Stimulated activated CD4-positive, alpha-beta T cell treated with anti-CD3 and anti-CD28 coated beads, Interleukin-1b, Interleukin-23, amount 100 ng/mL, for 24 hours (primary cell): Measurements from ENCODE around the gene OR4M1.
"Not testable (repeated sequence)": the region's sequence is repeated elsewhere in the genome, so short reads cannot be mapped to it uniquely, and the experiment has no call there.

Experiments used
- DNase-seq, 4 experiments: peaks; one replicate each; pipeline ENCODE4 v3.0.0-alpha.2; 2020; ENCODE audit warnings: low read depth in 4 of 4, low spot score in 1 of 4

The OR4M1 gene

DNA sequence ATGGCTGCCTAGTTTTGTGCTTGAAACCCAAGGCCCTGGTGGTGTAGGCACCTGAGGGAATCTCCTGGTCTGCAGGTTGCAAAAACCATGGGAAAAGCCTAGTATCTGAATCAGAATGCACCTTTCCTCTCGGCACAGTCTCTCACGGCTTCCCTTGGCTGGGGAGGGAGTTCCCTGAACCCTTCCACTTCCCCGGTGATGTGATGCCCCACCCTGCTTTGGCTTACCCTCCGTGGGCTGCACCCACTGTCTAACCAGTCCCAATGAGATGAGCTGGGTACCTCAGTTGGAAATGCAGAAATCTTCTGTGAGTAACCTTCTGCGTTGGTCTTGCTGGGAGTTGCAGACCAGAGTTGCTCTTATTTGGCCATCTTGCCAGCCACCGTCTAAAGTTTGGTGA lies 47.7 kb downstream of the OR4M1 start:
- not testable (repeated sequence) for DNase-seq

- no peak for DNase-seq
Measured at GRCh38 chr14:19823178-19823577, 49.9 kb downstream of the OR4M1 start.

- no peak for DNase-seq
Measured at GRCh38 chr14:19823765-19824164, 50.5 kb downstream of the OR4M1 start.

GRCh38 chr14:19827626-19828244 lies 54.4 kb downstream of the OR4M1 start:
- not testable (repeated sequence) for DNase-seq

DNA sequence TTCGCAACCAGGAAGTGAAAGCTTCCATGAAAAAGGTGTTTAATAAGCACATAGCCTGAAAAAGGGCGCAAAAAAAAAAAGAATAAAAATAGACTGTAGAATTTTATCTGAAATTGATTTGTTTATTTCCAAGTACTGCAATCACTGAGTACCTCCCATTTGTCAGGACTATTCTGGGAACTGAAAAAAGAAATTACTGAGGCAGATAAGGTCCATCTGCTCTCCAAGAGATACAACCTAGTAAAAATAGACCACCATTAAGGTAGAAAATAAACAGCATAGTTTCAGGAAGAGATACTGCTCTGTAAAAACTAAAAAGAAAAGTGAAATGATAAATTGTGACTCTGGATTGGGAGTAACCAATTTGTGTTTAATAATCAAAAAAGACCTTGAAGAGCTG lies 55.0 kb downstream of the OR4M1 start:
- DNase-seq = no peak
